Measurements from ENCODE around the gene VPS26B.
"Not testable (repeated sequence)": the region's sequence is repeated elsewhere in the genome, so short reads cannot be mapped to it uniquely, and the experiment has no call there.

VPS26B gene

GRCh38 chr11:134223836-134224709 is at the start of gene VPS26B, which contains the start of gene NCAPD3:
TSS of gene VPS26B (plus strand) at chr11:134224671. CDS start at chr11:134225123, 452 bp downstream.
TSS of gene NCAPD3 (minus strand) at chr11:134223967. CDS start at chr11:134223926, 41 bp downstream.
- Histone ChIP-seq H3K36me3 (ENCODE audit: control insufficient read depth, insufficient read depth, low read length, severe bottlenecking) (peaks cover 10% of the 10 kb centered on the region), H3K27me3 (replicated peaks; ENCODE audit: control insufficient read depth, insufficient read depth, low read length) (no peaks in the 10 kb centered on the region), H3K9me3 (ENCODE audit: control insufficient read depth, low read length) (no peaks in the 10 kb centered on the region), H3K4me3 (ENCODE audit: low read length) (peak within 1 kb of the TSS; percentile 97), H3K9ac (ENCODE audit: low read length) (peak within 1 kb of the TSS; percentile 94), H3K4me1 (ENCODE audit: control insufficient read depth, insufficient read depth, low read length) (peaks cover 26% of the 10 kb centered on the region)
- DNase-seq (ENCODE audit: low read depth) = peak; percentile 99

DNA sequence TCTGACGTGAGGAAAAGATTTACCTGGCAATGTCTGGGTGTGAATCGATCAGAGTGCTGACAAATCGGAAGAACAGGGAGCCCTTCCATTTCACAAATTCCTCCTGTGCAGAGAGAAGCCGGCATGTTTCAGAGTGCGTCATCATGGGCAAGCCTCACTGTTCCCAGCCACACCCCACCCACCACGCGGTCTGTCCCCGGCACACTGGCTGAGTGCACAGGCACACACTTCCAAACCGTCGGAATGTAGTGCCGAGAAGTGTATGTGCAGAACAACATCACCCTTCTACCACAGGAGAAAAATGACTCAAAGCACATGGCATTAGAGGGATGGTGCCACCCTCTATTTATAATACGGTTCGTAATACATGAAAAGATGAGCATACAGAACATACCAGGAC is 48.2 kb upstream of the VPS26B start:
- Histone ChIP-seq H3K36me3 (ENCODE audit: control insufficient read depth, insufficient read depth, low read length, severe bottlenecking) (peaks cover 52% of the 10 kb centered on the region), H3K27me3 (replicated peaks; ENCODE audit: control insufficient read depth, insufficient read depth, low read length) (no peaks in the 10 kb centered on the region), H3K9ac (ENCODE audit: low read length) (no peak overlapping the region)

DNA sequence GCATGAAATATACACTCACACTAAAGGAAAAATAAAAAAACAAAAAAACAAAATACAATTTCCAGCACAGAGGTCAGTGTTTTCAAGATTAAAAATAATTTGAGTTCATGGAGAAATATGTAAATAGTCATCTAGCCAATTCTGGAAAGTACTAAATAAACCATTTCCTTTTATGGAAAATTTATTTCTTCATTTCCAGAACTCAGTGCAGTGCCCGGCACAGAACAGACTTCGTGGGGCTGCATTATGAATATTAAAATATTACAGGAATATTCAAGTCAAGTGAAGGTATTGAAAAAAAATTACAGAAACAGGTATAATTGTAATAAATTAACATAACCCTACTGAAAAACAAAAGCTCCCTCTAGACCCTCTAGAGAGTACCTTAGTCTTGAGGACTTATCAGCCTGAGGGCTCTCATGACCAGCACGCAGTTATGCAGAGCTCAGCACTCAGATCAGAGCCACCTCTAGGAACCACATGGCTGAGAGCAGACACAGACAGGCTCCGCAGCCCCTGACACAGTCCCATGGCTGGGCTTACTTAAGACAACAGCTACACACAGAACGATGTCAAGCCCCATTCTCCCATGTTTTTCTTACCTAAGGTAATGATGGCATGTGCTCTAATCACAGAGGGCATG is 46.3 kb upstream of the VPS26B start:
- Histone ChIP-seq H3K4me1 (ENCODE audit: control insufficient read depth, insufficient read depth, low read length) (peaks cover 13% of the 10 kb centered on the region), H3K36me3 (ENCODE audit: control insufficient read depth, insufficient read depth, low read length, severe bottlenecking) (peaks cover 43% of the 10 kb centered on the region), H3K27me3 (replicated peaks; ENCODE audit: control insufficient read depth, insufficient read depth, low read length) (no peaks in the 10 kb centered on the region), H3K9ac (ENCODE audit: low read length) (no peak overlapping the region), H3K9me3 (ENCODE audit: control insufficient read depth, low read length) (no peaks in the 10 kb centered on the region), H3K4me3 (ENCODE audit: low read length) (no peak overlapping the region)
- no peak for DNase-seq (ENCODE audit: low read depth)

More for the DNA sequence above, 48.2 kb upstream of the VPS26B start:
- DNase-seq (ENCODE audit: low read depth) = no peak
- Histone ChIP-seq H3K4me3 (ENCODE audit: low read length) (no peak overlapping the region), H3K4me1 (ENCODE audit: control insufficient read depth, insufficient read depth, low read length) (peaks cover 5% of the 10 kb centered on the region), H3K9me3 (ENCODE audit: control insufficient read depth, low read length) (no peaks in the 10 kb centered on the region)

GRCh38 chr11:134181707-134182106 is 42.8 kb upstream of the VPS26B start:
- Histone ChIP-seq H3K9ac (ENCODE audit: low read length) (no peak overlapping the region), H3K9me3 (ENCODE audit: control insufficient read depth, low read length) (no peaks in the 10 kb centered on the region), H3K36me3 (ENCODE audit: control insufficient read depth, insufficient read depth, low read length, severe bottlenecking) (peaks cover 48% of the 10 kb centered on the region), H3K27me3 (replicated peaks; ENCODE audit: control insufficient read depth, insufficient read depth, low read length) (no peaks in the 10 kb centered on the region), H3K4me3 (ENCODE audit: low read length) (no peak overlapping the region), H3K4me1 (ENCODE audit: control insufficient read depth, insufficient read depth, low read length) (peaks cover 9% of the 10 kb centered on the region)
- no peak for DNase-seq (ENCODE audit: low read depth)

- not testable (repeated sequence) for H3K4me3 ChIP-seq (ENCODE audit: low read length); DNase-seq (ENCODE audit: low read depth); H3K4me1 ChIP-seq (ENCODE audit: control insufficient read depth, insufficient read depth, low read length); H3K9me3 ChIP-seq (ENCODE audit: control insufficient read depth, low read length); H3K9ac ChIP-seq (ENCODE audit: low read length); H3K27me3 ChIP-seq (replicated peaks; ENCODE audit: control insufficient read depth, insufficient read depth, low read length)
- H3K36me3 ChIP-seq (ENCODE audit: control insufficient read depth, insufficient read depth, low read length, severe bottlenecking) = peaks cover 69% of the 10 kb centered on the region
Observed at GRCh38 chr11:134188092-134188491, 36.4 kb upstream of the VPS26B start.

GRCh38 chr11:134196756-134197155 is 27.7 kb upstream of the VPS26B start:
- no peak for DNase-seq (ENCODE audit: low read depth)
- Histone ChIP-seq H3K4me3 (ENCODE audit: low read length) (no peak overlapping the region), H3K27me3 (replicated peaks; ENCODE audit: control insufficient read depth, insufficient read depth, low read length) (no peaks in the 10 kb centered on the region), H3K9me3 (ENCODE audit: control insufficient read depth, low read length) (no peaks in the 10 kb centered on the region), H3K4me1 (ENCODE audit: control insufficient read depth, insufficient read depth, low read length) (no peaks in the 10 kb centered on the region), H3K36me3 (ENCODE audit: control insufficient read depth, insufficient read depth, low read length, severe bottlenecking) (peaks cover 67% of the 10 kb centered on the region), H3K9ac (ENCODE audit: low read length) (no peak overlapping the region)

DNA sequence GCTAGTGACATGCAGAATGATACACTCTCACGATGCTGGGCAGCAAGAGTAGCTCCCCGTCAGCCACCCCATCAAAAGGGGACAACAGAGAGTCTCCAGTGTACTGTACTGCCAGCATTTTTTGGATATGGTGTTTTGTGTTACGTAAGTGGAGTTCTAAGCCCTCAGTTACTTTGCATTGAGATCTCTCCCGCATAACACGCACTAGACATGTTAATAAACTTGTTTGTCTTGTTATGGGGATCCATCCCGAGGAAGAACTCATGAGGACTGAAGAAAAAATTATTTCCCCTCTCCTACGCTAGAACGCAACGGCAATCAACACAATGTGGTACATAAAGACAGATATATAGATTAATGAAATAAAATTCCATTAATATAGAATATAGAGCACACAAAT is 24.9 kb upstream of the VPS26B start:
- peaks cover 62% of the 10 kb centered on the region for H3K36me3 ChIP-seq (ENCODE audit: control insufficient read depth, insufficient read depth, low read length, severe bottlenecking)
- H3K4me1 ChIP-seq (ENCODE audit: control insufficient read depth, insufficient read depth, low read length) = no peaks in the 10 kb centered on the region
- no peak overlapping the region for H3K4me3 ChIP-seq (ENCODE audit: low read length)
- no peak overlapping the region for H3K9ac ChIP-seq (ENCODE audit: low read length)
- H3K9me3 ChIP-seq (ENCODE audit: control insufficient read depth, low read length) = no peaks in the 10 kb centered on the region
- DNase-seq (ENCODE audit: low read depth) = no peak
- no peaks in the 10 kb centered on the region for H3K27me3 ChIP-seq (replicated peaks; ENCODE audit: control insufficient read depth, insufficient read depth, low read length)

DNA sequence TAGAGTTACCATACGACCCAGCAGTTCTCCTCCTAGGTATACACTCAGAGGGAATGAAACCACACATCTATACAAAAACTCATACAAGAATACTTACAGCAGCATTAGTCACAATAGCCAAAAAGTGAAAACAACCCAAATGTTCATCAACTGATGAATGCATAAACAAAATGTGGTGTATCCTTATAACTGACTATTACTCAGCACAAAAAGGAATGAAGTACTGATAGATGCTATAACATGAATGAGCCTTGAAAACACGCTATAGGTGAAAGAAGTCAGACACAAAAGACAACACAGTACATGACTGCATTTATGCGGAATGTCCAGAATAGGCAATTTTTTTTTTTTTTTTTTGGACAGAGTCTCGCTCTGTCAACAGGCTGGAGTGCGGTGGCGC is 23.8 kb upstream of the VPS26B start:
- Histone ChIP-seq H3K4me3 (ENCODE audit: low read length) (no peak overlapping the region), H3K4me1 (ENCODE audit: control insufficient read depth, insufficient read depth, low read length) (no peaks in the 10 kb centered on the region), H3K27me3 (replicated peaks; ENCODE audit: control insufficient read depth, insufficient read depth, low read length) (no peaks in the 10 kb centered on the region), H3K9me3 (ENCODE audit: control insufficient read depth, low read length) (no peaks in the 10 kb centered on the region), H3K36me3 (ENCODE audit: control insufficient read depth, insufficient read depth, low read length, severe bottlenecking) (peaks cover 64% of the 10 kb centered on the region), H3K9ac (ENCODE audit: low read length) (no peak overlapping the region)
- no peak for DNase-seq (ENCODE audit: low read depth)

- Histone ChIP-seq H3K4me3 (ENCODE audit: low read length) (no peak overlapping the region), H3K36me3 (ENCODE audit: control insufficient read depth, insufficient read depth, low read length, severe bottlenecking) (peaks cover 71% of the 10 kb centered on the region), H3K4me1 (ENCODE audit: control insufficient read depth, insufficient read depth, low read length) (no peaks in the 10 kb centered on the region), H3K9ac (ENCODE audit: low read length) (no peak overlapping the region), H3K9me3 (ENCODE audit: control insufficient read depth, low read length) (no peaks in the 10 kb centered on the region), H3K27me3 (replicated peaks; ENCODE audit: control insufficient read depth, insufficient read depth, low read length) (no peaks in the 10 kb centered on the region)
- no peak for DNase-seq (ENCODE audit: low read depth)
Observed at GRCh38 chr11:134202661-134203060, 21.8 kb upstream of the VPS26B start.

DNA sequence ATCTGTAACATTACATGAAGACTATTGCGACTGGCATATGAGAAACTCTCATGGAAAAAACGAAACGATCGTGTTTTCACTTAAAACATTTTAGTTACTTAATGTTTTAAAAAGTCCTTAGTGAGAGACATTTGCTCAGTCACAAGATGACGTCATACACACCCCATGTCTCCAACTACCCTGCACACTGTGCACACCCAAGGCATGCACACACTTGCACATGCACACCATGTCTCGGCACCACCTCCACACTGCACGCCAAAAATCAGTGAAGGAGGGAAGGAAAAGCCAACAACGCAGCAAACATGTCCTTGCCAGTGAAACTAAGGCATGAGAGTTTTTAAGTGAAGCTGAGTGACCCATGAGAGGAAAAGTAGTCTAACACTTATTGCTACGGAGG is 18.7 kb upstream of the VPS26B start:
- DNase-seq (ENCODE audit: low read depth) = no peak
- no peaks in the 10 kb centered on the region for H3K4me1 ChIP-seq (ENCODE audit: control insufficient read depth, insufficient read depth, low read length)
- H3K27me3 ChIP-seq (replicated peaks; ENCODE audit: control insufficient read depth, insufficient read depth, low read length) = no peaks in the 10 kb centered on the region
- no peak overlapping the region for H3K9ac ChIP-seq (ENCODE audit: low read length)
- H3K9me3 ChIP-seq (ENCODE audit: control insufficient read depth, low read length) = no peaks in the 10 kb centered on the region
- no peak overlapping the region for H3K4me3 ChIP-seq (ENCODE audit: low read length)
- peaks cover 85% of the 10 kb centered on the region for H3K36me3 ChIP-seq (ENCODE audit: control insufficient read depth, insufficient read depth, low read length, severe bottlenecking)

GRCh38 chr11:134206185-134206584 is 18.3 kb upstream of the VPS26B start:
- Histone ChIP-seq H3K9me3 (ENCODE audit: control insufficient read depth, low read length) (no peaks in the 10 kb centered on the region), H3K4me3 (ENCODE audit: low read length) (no peak overlapping the region), H3K4me1 (ENCODE audit: control insufficient read depth, insufficient read depth, low read length) (no peaks in the 10 kb centered on the region), H3K9ac (ENCODE audit: low read length) (no peak overlapping the region), H3K27me3 (replicated peaks; ENCODE audit: control insufficient read depth, insufficient read depth, low read length) (no peaks in the 10 kb centered on the region), H3K36me3 (ENCODE audit: control insufficient read depth, insufficient read depth, low read length, severe bottlenecking) (peaks cover 83% of the 10 kb centered on the region)
- DNase-seq (ENCODE audit: low read depth) = no peak
